ENCODE results near the gene SLC9A9.

Gene SLC9A9

DNA sequence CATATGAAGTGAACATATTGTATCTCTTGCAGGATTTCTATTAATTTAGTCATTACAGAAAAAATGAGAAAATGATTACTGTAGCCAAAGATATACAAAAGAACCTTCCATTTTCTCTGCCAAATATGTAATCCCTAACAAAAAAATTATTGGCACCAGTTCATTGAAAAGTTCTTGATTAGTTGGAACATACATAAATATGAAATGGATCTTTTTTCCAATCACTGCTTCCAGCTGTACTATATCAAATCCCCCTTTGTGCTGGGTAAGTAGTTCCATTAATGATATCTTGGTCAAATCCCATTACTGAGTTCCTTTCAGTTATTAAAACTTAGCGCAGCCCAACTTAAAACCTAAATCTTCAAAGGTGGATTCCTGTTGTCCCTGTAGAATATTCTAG lies 263.8 kb downstream of the SLC9A9 start:
- no peak for DNase-seq (ENCODE audit: low read depth)
- TF ChIP-seq, protein P1, sequence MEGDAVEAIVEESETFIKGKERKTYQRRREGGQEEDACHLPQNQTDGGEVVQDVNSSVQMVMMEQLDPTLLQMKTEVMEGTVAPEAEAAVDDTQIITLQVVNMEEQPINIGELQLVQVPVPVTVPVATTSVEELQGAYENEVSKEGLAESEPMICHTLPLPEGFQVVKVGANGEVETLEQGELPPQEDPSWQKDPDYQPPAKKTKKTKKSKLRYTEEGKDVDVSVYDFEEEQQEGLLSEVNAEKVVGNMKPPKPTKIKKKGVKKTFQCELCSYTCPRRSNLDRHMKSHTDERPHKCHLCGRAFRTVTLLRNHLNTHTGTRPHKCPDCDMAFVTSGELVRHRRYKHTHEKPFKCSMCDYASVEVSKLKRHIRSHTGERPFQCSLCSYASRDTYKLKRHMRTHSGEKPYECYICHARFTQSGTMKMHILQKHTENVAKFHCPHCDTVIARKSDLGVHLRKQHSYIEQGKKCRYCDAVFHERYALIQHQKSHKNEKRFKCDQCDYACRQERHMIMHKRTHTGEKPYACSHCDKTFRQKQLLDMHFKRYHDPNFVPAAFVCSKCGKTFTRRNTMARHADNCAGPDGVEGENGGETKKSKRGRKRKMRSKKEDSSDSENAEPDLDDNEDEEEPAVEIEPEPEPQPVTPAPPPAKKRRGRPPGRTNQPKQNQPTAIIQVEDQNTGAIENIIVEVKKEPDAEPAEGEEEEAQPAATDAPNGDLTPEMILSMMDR (IDR thresholded peaks at IDR 0.05; ENCODE audit: control insufficient read depth, extremely low read depth, insufficient read depth), result no peak
- H3K4me3 ChIP-seq (ENCODE audit: low read depth, low read length), result no peak overlapping the region

DNA sequence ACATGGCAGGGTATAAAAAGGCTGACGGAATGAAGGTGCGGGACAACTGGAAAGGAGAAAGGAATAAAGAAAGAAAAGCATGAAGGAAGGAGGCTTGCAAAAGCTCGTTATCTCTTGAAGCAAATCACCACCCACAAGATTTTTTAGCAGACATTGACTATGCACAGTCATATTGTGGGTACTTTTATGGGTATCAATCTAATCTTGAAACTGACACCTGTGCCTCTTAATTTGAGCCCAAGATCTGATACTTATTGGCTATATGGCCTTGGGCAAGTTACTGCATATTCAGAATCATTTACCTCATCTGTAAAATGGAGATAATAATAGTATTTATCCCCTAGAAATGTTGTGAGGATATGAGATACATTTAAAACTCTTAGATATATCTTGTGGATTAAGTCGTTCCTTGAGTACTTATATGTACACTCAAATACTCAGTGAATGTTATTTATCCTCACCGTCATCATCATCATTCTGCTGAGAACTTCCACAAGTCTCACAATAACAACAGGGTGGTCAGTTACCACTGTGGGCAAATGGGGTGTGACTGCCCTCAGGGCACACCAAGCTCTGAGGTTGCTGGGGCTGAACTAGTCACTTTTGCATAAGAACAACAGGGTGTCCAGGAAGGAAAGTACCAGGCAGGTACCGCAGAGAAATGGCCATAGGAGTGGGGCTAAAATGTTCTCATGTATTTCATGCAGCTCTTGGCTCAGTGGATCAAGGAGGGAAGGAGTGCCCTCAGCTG lies 266.1 kb downstream of the SLC9A9 start:
- TF ChIP-seq, protein P1 (IDR thresholded peaks at IDR 0.05; ENCODE audit: control insufficient read depth, extremely low read depth, insufficient read depth), result no peak
- DNase-seq (ENCODE audit: low read depth), result no peak
- no peak overlapping the region for H3K4me3 ChIP-seq (ENCODE audit: low read depth, low read length)

DNA sequence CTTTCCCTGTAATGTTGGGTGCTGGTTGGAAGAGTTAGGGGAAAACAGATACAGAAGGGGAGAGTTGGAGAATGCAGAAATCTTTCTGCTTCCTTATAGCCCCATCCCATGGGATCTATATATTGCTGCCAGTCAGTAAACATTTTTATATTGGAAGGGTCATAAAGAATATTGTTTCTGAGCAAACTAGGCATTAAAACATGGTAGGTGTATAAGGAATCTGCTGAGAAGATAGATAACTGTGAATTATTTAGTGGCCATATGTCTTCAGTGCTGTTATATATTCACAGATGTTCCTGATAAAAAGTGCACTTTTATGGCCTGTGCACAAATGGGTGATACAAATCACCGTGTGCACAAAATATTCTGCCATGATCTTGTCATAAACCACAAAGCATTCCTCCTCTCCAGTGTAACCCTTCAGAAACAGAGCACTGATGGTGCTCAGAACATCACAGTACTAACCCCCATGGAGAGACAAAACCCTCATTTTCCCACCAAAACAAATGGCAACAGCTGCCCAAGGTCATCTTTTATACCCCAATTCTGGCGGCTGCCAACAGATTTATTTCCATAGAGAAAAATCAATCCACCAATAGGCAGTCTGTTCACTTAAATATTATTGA lies 269.3 kb downstream of the SLC9A9 start:
- H3K4me3 ChIP-seq (ENCODE audit: low read depth, low read length), result no peak overlapping the region
- TF ChIP-seq, protein P1 (IDR thresholded peaks at IDR 0.05; ENCODE audit: control insufficient read depth, extremely low read depth, insufficient read depth), result no peak
- DNase-seq (ENCODE audit: low read depth), result no peak

DNA sequence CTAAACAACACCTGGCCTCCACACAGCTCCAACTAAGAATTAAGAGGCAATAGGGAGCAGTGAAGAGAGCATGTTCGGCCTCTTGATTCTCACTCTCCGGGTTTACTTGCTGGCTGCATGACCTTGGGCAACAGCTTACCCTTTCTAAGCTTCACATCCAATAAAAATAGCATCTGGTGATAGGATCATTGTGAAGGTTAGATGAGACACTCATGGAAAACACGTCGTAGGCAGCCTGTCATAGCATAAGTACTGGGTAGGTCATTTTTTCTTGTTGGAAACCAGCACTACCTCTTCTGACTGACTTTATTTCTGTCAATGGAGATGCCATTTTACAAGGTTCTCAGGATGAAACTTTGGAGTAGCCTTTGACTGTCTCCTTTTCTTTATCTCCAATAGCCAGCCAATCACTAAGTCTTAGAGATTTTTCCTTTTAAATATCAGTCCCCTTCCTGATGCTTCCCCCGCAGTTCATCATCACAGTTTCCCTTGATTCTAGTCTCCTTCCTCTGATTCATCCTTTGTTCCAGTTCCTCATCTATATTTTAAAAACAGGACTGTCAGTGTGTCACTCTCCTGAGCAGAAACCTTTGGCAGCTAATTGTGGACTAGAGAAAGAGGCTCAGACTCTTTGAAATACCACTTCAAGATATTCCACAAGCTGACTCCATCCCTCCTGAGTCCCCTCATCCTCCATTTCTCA lies 271.5 kb downstream of the SLC9A9 start:
- DNase-seq (ENCODE audit: low read depth), result no peak
- TF ChIP-seq, protein P1 (IDR thresholded peaks at IDR 0.05; ENCODE audit: control insufficient read depth, extremely low read depth, insufficient read depth), result no peak

GRCh38 chr3:143574933-143575332 lies 273.3 kb downstream of the SLC9A9 start:
- H3K4me3 ChIP-seq (ENCODE audit: low read depth, low read length), result no peak overlapping the region
- TF ChIP-seq, protein P1 (IDR thresholded peaks at IDR 0.05; ENCODE audit: control insufficient read depth, extremely low read depth, insufficient read depth), result no peak
- no peak for DNase-seq (ENCODE audit: low read depth)

More for the DNA sequence above, 271.5 kb downstream of the SLC9A9 start:
- H3K4me3 ChIP-seq (ENCODE audit: low read depth, low read length), result no peak overlapping the region

DNA sequence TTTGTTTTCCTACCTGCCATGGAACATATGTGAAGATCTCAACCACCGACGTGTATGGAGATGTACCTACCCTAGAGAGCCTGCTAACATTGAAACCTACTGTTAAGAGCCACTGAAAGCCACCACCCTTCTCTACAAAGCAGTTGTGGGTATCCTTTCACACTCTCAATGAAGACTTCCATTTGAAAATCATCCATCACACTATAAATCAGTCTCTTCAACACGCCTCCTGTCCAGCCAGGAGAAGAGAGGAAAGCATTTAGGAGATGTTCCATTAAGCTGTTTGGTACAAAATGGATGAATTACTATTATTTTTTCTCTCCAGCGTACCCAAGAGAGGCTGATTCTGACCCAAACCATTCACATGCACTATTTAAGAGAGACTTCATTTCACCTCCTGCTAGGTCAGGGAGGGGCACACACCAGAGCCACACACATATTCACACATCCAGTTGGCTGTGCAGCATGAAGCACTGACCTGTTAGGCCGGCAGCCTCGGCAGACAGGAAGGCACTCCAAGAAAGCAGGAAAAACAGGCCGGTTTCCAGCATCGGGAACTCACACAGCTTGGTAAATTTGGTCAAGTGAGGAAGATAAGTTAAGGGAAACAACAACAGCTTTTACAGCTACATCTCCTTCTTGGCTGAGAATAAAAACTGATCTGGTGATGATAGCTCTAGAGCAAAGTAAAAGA lies 274.5 kb downstream of the SLC9A9 start:
- DNase-seq (ENCODE audit: low read depth), result no peak
- TF ChIP-seq, protein P1 (IDR thresholded peaks at IDR 0.05; ENCODE audit: control insufficient read depth, extremely low read depth, insufficient read depth), result no peak
- no peak overlapping the region for H3K4me3 ChIP-seq (ENCODE audit: low read depth, low read length)
